ENCODE measurements around the gene ARHGEF3.
A peak's percentile ranks its signal among the peaks of the same experiment; 100 is the strongest.

ARHGEF3 gene

DNA sequence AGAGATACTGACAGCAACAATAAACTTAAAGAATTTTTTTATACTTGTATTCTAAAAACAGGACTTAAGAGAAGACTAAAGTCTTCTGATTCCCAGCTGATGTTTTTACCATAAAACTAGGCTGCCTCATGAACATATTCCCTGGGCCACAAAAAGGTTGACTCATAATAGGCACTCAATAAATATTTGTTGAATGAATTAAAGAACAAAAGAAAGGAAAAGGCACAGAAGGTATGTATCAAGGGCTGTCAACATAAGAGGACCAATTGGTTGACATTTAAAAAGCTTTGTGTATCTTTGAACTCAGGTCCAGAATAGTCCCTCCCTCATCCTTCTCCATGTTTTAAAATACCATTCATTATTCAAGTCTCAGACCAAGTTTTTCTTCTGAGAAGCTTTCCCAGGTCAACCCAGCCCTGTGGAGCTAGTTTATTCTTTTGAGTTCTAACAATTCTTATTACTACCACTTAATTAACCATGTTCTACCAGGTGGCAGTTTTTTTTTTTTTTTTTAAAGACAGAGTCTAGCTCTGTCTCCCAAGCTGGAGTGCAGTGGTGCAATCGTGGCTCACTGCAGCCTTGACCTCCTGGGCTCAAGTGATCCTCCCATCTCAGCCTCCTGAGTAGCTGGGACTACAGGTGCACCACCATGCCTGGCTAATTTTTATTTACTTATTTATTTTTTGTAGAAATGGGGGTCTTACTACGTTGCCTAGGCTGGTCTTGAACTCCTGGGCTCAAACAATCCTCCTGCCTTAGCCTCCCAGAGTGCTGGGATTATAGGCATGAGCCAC, 17.5 kb upstream of the ARHGEF3 start:
- no peak for DNase-seq

DNA sequence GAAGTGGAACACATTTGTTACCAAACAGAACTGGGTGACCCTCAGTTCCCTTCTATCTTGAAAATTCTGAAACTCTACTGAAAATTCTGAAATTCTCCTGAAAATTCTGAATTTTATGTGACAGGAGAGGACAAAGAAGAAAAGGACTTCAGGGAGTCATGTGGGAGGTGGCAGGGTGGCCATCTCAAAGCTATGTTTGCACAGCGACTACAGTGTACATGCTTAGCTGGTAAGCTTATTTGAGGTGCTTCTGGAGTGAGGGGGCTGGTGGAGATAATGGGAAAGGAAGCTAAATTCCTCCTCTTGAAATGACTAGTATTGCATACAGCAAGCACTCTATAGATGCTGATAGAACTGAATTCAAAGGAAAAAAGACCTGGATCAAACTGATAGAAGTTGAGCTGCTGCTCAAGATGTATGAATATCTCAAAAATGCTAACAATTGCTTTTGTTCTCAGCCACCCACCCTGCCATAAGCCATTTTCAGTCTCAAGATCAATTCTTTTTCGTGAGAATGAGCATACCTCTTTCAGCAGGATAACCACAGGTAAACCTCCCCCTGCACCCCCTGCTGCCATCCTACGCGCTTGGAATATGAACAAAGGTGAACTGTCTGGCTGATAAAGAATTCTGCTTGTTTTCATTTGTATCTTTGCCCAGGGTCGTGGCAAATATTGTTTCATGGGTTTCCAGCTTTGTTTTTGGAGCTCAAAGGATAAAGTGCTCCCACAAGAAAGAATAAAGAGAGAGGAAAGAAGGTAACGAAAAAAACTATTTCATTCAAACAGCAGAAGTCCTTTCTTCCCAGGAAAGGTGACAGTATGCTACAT, 16.6 kb upstream of the ARHGEF3 start:
- no peak for DNase-seq

DNA sequence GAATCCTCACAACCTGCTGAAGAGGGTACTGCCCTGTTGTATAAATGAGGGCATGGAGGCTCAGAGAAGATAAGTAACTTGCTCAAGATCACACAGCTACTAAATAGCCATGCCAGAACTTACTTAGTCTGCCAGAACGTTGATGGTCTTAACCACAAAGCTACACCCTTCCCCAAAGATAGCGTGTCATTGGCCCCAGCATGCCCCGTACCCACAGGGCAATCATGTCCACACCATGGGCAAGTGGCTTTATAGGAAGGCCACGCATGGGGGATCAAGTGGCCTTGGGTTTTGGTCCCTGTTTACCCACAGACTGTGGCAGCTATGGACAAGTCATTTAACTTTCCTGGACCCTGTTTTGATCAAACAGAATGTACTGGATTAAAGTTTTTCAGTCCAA, 15.9 kb upstream of the ARHGEF3 start:
- DNase-seq: no peak

DNA sequence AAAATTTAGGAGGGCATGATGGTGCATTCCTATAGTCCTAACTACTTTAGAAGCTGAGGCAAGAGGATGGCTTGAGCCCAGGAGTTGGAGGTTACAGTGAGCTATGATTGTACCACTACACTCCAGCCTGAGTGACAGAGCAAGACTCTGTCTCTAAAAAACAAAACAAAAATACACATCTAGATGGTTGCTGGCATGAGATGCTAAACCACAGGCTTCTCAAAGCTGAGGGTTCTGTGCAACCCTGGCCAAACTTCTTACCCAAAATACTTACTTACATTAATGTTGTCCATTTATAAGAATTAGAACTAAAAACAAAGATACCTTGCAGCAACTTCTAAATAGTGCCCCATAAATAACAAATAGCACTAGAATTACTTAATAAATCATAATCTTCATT, 14.3 kb upstream of the ARHGEF3 start:
- no peak for DNase-seq

DNA sequence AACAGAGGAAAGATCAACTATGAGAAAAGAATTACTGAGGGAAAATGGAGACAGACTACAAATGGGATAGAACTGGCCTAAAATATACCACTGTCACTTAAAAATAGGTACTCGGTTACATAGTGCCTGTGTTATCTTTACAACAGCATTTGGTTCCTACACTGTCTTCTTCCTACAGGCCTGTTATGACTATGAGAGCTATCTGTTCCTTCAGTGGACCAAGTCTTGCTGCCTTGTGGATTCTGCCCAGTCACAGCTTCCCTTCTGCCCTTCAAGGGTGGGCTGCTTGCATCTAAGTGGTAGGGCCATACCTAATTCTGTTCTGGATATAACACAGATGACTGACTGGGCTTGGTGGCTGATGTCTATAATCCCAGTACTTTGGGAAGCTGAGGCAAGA, 13.8 kb upstream of the ARHGEF3 start:
- DNase-seq: no peak

DNA sequence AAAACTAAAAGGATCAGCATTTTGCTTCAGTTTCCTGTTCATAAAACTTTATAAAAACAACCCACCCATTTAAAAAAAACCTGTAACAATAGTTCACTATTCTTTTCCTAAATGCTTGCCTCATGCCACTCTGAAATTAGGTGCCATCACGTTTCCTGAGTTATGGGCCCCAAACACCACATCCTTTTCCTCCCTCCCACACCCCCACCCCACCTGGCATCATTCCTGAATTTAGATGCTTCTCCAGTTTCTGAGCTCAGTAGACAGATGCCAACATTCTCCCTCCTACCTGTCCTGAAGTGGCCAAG, 11.9 kb upstream of the ARHGEF3 start:
- no peak for DNase-seq

DNA sequence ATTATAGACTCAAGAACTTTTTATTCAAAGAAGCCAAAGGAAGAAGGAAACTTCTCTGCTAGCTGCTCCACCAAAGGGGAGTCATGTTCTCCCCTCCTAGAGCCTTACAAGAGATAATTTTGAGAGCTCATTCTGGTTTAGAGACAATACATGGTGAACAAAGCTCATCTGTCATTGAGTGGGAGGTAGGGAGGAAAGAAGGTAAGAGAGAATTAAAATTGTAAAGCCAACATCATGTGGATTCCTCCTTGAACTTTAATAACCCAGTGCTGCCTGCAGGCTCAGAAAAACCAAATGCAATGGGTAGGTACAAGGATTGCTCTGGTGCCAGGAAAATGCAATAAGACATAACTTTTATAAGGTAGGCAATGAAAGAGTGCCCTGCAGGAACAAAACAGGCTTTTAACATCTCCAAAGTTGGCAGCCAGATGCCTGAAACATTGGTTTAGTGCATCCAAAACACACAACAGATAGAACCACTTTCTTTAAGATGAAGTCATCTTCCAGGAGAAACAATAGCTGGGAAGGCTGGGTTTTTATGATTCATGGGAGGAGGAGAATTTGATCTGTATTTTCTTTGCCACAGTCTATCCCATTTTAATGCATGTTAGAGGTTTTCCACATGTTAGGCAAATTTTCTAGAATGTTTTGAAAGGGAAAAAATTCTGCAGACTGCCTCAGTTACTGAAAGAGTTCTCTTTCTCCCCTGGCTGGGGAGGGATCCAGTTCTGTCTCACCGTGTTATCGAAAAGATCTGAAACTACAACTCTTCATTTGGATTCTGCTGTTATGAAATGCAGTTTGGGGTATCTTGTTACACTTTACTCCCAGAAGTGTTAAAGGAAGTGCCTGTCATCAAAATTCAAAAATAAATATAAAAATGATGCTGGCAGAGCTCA, 11.3 kb upstream of the ARHGEF3 start:
- no peak for DNase-seq

DNA sequence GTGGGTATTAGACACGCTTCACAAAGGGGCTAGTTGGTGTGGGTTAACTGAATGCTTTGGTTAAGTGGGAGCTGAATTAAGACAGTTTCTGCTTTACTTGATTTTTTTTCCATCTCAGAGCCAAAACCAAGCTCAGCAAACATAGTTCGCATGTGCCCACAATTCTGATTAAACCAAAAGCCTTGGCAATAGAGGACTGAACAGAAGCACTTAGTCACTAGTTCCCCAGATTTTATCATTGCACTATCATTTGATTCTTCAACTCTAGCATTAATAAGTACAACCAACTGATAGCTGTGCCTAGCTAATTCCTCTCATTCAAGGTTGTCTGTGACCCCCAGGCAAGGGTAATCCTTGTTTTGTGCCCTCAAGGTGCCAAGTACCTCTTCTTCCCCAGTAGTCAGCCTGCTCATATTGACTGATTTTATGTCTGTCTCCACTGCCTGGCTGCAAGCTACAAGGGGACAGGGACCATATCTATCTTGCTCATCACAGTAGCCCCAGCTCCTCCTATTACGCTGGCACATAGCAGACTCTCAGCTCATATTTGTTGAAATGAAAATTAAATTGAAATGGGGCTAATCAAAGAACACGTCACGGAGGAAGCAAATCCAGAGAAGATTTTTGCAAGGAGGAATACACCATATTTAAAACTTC, 9.9 kb upstream of the ARHGEF3 start:
- DNase-seq: no peak

DNA sequence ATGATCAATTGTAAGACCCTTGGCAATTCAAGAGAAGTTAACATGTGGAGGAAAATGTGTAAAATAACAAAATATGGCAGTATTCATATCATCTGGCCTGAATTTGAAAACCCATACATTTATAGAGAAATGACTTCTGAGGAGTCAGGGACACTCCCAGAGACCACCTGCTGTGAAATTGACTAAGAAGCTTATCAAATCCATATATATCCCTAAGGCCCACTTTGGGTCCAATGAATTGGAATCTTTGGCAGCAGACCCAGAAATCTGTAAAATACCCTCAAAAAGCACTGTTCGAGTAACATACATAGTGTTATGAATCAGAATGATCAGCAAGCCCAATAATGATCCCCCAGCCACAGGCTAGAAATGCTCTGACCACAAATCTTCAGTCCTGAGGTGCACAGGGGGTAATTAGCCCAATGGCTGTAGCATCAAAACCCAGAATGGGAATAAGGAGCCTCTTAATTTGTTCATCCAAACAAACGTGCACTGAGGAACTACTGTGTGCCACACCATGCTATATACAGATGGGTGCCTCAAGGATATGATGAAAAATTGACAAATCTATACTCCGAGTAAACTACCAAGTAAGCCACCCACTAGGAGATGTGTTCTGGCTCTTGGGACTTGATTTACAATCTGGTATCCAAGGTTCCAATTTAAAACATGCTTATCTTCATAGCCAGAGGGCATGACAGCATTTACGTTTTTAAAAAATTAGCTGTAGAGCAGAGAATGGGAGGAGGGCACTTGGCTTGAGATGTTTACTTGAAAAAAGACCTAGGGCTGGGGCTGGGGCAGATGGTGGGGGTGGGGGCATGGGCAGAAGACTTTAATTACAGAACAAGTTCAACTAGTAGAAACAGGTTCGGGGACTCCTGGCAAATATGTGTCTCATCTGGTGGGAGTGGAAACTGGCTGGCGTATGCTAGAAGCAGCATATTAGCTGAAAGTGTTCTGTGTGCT, 9.1 kb upstream of the ARHGEF3 start:
- no peak for DNase-seq

DNA sequence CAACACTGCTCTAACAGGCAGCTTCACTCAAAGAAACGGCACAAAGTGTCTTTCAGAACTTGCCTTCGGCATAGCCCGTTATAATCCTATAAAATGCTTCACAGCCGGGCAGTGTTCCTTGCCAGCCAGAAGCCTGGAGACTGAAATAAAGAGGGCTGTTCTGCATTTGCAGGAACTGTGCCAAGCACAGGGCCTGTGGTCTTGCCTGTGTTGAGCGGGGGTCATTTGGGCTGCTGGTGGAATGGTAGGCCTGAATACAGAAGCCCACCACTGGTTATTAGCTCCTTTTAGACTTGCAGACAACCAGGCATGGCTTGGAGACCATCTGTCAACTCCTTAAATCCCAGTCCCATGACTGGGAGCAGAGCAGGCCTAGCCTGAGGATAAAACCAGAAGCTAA, 4.7 kb upstream of the ARHGEF3 start:
- peak in 1 of 2 donors; percentile 48 for DNase-seq

DNA sequence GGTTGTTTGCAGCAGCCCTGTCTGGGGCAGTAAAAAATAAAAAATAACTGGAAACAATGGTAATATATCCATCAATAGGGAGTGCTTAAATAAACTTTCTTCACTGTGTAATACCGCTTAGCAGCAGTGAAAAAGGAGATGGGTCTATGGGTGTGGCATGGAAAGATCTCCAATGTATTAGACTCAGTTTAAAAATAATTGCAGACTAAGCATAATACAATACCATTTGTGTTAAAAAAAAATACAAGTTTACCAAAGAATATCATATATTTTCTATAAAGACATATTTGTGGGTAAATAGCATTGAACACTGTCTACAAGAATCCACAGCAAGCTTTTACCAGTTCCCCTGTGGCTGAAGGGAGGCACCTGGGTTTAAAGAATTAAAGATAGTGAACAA, 1.0 kb upstream of the ARHGEF3 start:
- DNase-seq: no peak

DNA sequence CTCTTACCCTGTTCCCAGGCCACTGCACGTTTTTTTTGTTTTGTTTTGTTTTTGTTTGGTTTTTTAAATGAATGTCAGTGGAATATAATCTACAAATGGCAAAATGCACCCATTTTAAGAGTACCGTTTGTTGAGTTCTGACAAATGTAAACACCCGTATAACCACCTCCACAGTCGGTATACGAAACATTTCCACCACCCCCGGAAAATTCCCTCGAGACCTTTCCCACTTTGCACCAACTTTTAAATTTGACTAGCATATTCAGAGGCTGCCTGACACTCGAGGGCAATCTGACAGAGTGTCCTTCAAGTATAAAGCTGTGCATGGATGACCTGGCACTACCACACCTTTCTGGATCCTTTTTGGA, 613 bp upstream of the ARHGEF3 start:
- DNase-seq: no peak

DNA sequence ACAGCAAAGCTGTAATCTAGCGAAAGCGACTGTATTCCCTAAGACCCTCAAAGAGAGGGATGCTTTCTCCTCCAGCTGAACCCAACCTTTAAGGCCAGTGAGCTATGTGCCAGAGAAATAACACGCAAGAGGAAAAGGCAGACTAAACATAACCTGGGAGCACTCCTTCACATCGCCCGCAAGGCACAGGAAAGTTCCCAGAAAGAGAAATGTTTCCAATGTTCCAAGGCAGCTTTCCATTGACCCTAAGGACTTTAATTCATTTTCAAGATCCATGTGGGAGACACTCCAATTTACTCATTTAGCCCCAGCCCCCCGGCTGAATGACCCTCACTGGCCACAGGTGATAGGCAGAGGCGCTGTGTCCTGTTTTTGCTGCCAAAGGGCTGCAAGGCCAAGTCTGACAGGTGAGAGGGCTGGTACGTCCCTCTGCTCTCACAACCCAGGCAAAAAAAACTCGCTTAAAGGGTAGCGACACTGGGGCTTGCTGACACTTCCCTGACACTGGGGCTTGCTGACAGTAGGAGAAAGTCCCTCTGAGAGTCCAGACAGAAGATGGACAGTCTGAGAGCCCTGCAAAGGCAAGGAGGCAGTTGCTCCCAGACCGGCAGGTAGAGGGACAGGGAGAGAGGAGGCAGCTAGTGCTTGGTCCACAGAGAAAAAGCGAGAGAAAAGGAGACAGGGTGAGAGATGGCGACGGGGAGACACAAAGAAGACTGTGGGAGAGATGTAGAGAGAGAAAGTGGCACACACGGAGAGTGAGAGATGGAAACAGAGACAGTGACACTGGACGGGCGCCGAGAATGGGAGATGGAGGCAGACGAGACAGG, 702 bp downstream of the ARHGEF3 start:
- DNase-seq: no peak

DNA sequence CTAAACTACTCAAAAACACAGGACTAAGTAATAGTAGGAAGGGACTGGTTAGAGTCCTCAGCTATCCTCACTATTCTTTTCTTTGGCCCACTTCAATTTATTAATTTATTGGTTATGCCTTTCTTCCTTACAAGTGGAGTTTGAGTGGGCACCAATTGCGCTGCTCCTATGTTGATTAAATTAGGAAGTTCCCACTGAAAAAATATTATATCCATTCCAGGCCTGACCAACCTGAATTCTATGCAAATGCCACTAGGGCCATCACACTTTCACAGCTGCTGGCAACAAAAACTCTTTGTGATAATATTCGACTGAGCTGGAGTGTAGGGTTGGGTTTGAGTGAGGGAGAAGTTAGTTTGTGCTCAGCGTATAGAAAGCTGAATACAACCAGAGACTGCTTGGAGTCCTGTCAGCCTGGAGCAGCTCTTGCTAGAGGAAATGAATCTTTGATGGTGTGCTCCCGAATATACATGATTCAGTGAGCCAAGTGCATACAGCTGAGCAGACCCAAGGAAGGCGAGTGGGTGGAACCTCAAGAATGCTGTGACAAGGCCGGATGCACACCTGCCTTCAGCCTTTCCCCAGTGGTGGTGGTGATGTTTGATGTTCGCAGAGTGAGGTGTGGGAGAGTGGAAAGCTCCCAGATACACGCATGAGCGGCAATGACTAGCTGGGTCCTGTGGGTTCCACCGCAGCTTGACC, 1.5 kb downstream of the ARHGEF3 start:
- DNase-seq: no peak

DNA sequence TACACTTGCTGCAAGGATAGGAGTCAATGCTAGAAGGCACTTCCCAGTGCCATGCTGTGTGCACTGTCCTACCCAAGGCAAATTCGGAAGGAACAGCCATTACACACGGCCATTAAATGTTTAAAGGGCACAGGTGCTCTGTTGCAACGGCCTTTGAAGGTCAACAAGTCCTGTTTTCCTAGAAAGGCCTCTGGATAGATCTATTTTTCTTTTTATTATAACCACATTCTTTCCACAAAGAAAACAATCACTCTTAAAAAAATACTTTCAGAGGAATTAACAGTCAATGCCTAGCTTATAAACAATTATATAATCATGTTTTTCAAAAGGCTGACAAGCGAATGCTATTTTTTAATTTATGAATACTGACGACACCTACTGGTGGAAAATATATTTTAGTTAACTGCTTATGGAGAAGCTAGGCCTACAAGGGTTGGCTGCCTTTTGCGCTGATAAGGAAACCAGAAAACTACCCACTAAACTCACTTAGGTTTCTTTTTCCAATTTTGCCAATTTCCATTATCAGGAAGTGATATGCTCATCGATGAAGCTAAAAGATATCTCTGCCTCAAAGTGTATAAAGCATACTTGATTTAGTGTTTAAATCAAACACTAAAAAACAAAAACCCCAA, 2.4 kb downstream of the ARHGEF3 start:
- peak in 1 of 2 donors; percentile 91 for DNase-seq

DNA sequence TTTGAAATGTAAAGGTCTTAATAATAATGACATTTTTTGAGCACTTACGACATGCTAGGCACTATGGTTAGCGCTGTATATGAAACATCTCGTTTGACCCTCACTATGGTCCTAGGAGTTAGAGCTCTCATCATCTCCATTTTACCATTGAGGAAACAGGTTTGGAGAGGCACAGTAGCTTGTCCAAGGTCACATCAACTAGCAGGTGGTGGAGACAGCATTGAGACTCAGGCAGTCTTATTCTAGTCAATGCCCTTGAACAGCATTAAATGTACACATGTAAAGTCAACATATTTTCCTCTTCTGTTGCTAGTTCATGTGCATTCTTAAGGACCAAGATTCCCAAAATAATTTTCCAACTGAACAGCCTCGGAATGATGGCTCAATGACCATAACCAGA, 4.8 kb downstream of the ARHGEF3 start:
- DNase-seq: no peak

DNA sequence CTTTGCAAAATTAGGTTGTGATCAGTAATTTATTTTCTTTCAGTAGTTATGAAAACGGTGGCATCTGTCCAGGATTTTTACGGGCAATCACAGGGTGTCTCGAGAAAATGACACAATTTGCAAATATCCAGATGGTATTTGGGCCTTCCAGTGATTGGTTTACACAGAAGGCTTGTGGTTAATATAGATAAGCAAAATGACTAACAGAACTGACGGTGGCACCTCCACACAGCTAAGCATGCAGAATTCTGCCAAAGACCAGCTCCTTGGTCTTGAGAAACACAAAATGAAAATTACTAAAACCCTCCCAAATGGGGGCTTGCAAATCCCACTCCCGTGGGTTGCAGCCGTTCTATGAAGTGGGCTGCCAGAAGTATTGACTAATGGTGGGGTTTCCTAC, 5.5 kb downstream of the ARHGEF3 start:
- no peak for DNase-seq

DNA sequence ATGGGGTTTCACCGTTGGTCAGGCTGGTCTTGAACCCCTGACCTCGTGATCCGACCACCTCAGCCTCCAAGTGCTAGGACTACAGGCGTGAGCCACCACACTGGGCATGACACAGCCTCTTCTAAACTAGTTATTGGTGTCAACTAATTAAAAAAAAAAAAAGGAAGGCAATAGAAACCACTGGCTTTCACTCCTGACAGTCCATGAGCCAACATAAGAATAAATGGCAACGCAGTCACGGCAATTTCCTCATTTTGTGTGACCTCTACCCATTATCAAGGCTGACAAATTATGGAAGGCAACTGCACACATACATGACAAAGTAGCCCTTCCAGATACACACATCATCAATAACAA, 5.9 kb downstream of the ARHGEF3 start:
- no peak for DNase-seq

DNA sequence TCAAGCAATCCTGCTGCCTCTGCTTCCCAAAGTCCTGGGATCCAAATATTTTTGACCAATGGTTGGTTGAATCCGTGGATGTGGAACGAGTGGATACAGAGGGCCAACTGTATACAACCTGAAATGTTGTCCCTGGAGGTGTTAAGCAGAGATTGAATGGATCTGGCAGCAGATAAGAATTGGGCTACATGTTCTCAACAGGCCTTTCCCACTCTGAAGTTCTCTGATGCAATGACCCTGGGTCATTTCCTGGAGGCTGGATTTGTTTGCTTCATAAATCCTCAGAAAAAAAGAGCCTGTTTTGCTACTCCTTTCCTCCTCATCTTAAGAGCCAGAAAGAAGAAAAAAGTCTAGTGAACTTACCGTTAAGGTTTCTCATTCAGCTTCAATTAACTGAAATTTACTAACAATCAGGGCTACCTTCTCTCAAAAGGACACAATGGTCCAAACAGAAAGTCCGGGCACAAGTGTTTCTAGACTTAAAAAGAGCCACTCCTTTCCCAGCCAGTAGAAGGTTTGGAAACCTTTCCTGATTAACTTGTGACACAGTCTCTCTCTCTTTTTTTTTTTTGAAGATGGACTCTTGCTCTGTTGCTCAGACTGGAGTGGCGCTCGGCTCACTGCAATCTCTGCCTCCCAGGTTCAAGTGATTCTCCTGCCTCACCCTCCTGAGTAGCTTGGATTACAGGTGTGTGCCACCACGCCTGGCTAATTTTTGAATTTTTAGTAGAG, 6.5 kb downstream of the ARHGEF3 start:
- DNase-seq: no peak

Measured in hippocampal formation (tissue), 2 donors.